ENCODE results near the gene UGCG.

Gene UGCG

DNA sequence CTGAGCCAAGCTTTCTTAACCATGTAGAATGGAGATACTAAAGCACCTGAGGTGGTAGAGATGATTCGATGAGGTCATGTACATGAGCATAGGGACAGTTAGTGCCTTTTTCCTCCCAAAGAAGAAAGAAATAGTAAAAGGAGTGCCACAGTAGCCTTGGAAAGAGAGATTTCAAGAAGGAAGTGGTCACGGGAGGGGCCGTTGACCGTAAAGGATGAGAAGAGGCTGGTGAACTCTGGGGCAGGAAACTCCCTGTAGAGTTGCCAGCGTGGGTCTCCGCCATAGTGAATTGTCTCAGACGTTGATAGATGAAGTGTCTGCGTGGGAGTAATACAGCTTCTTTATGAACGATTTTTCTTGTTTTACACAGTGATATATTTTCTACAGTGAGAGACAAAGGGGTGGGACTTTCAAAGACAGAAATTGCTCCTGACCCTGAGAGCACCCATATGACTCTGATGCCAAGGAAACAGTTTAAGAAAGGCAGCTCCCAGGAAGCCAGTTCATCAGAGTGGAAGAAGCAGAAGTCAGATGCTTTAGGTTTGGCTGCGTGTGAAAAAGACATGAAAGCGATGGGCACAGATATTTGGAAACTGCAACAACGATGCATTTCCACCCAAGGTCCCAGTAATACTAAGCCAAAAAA is 41.3 kb downstream of the UGCG start:
- Histone ChIP-seq H3K27me3 (no peaks in the 10 kb centered on the region), H3K9me3 (no peaks in the 10 kb centered on the region), H3K36me3 (peaks cover 9% of the 10 kb centered on the region; the same call in 1 of the 2 replicates), H3K4me1 (no peaks in the 10 kb centered on the region), H3K4me3 (ENCODE audit: low read depth, low read length) (no peak overlapping the region)
- TF ChIP-seq, protein P1, sequence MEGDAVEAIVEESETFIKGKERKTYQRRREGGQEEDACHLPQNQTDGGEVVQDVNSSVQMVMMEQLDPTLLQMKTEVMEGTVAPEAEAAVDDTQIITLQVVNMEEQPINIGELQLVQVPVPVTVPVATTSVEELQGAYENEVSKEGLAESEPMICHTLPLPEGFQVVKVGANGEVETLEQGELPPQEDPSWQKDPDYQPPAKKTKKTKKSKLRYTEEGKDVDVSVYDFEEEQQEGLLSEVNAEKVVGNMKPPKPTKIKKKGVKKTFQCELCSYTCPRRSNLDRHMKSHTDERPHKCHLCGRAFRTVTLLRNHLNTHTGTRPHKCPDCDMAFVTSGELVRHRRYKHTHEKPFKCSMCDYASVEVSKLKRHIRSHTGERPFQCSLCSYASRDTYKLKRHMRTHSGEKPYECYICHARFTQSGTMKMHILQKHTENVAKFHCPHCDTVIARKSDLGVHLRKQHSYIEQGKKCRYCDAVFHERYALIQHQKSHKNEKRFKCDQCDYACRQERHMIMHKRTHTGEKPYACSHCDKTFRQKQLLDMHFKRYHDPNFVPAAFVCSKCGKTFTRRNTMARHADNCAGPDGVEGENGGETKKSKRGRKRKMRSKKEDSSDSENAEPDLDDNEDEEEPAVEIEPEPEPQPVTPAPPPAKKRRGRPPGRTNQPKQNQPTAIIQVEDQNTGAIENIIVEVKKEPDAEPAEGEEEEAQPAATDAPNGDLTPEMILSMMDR (IDR thresholded peaks at IDR 0.05; ENCODE audit: low read depth, low read length) = no peak
- DNase-seq = no peak

DNA sequence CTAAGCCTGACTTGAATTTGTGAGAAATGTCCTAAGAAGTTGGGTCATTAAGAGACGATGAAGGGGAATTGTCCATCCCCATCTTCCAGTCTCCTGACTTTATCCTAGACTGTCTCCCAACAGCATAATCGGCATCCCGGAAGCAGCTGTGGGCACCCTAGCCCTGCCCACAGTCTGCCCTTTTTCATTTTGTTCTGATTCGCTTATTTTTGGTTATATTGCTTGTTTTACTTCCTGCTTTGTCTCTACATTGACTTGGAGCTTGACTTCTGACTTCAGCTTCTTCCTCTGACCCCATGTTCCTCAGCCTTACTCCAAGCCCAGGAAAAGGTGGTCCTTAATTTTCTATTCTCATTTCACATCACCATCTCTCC is 41.8 kb downstream of the UGCG start:
- no peak for DNase-seq
- H3K9me3 ChIP-seq = no peaks in the 10 kb centered on the region
- TF ChIP-seq, protein P1 (IDR thresholded peaks at IDR 0.05; ENCODE audit: low read depth, low read length) = no peak
- no peak overlapping the region for H3K4me3 ChIP-seq (ENCODE audit: low read depth, low read length)
- no peaks in the 10 kb centered on the region for H3K4me1 ChIP-seq
- H3K36me3 ChIP-seq = peaks cover 6% of the 10 kb centered on the region; the same call in 1 of the 2 replicates
- H3K27me3 ChIP-seq = no peaks in the 10 kb centered on the region

DNA sequence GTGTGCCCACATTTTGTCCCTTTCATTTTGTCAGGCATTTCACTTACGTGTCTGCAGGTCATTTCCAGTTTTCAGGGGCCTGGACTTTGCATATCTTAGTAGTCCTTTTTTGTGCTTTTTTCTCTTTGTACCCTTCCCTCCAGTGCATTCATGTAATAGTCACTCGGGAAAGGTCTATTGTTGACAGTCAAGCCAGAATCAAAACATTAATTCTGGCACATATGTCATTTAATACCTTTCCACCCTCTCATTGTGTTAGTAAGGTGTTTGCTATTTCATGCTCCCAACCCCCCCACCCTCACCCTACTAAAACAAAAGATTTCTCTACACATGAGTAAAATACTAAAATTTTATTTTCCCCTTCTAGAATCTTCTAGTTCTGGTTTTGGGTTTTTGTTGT is 42.7 kb downstream of the UGCG start:
- TF ChIP-seq, protein P1 (IDR thresholded peaks at IDR 0.05; ENCODE audit: low read depth, low read length) = no peak
- Histone ChIP-seq H3K36me3 (peaks cover 3% of the 10 kb centered on the region; the same call in 1 of the 2 replicates), H3K4me3 (ENCODE audit: low read depth, low read length) (no peak overlapping the region)

DNA sequence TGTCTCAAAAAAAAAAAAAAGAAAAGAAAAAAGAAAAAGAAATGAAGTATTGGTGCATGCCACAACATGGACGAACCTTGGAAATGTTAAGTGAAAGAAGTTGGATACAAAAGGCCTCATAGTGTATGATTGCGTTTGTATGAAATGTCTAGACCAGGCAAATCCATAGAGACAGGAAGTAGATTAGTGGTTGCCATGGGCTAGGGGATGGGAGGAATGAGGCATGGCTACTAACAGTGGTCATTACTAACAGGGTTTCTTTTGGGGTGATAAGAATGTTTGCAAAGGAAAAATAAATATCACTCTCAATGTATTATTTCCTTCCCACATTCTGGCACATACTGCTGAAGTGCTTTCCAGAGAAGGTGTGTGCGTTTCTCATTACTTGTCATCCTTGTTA is 44.1 kb downstream of the UGCG start:
- Histone ChIP-seq H3K4me1 (no peaks in the 10 kb centered on the region), H3K4me3 (ENCODE audit: low read depth, low read length) (no peak overlapping the region), H3K9me3 (no peaks in the 10 kb centered on the region), H3K36me3 (no peaks in the 10 kb centered on the region), H3K27me3 (no peaks in the 10 kb centered on the region)
- TF ChIP-seq, protein P1 (IDR thresholded peaks at IDR 0.05; ENCODE audit: low read depth, low read length) = no peak
- DNase-seq = no peak

More for the DNA sequence above, 42.7 kb downstream of the UGCG start:
- no peak for DNase-seq
- no peaks in the 10 kb centered on the region for H3K27me3 ChIP-seq
- no peaks in the 10 kb centered on the region for H3K9me3 ChIP-seq
- no peaks in the 10 kb centered on the region for H3K4me1 ChIP-seq

DNA sequence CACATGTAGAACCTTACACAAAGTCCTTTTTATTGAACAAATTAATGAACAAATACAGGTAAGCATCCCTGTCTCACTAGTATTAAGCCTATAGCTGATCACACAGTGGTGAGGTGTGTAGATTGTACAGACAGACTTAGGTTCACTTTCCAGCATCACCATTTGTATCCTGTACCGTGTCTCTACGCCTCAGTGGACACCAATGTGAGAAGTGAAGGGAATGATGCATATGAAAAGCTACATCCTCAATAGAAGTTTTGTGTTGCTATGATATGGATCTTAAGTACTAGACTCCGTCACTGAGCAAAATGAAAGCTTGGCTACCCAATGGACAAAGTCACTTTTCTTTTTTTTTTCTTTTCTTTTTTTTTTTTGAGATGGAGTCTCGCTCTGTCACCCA is 46.6 kb downstream of the UGCG start:
- Histone ChIP-seq H3K27me3 (no peaks in the 10 kb centered on the region), H3K36me3 (no peaks in the 10 kb centered on the region), H3K9me3 (no peaks in the 10 kb centered on the region), H3K4me1 (no peaks in the 10 kb centered on the region), H3K4me3 (ENCODE audit: low read depth, low read length) (no peak overlapping the region)
- no peak for DNase-seq
- TF ChIP-seq, protein P1 (IDR thresholded peaks at IDR 0.05; ENCODE audit: low read depth, low read length) = no peak

DNA sequence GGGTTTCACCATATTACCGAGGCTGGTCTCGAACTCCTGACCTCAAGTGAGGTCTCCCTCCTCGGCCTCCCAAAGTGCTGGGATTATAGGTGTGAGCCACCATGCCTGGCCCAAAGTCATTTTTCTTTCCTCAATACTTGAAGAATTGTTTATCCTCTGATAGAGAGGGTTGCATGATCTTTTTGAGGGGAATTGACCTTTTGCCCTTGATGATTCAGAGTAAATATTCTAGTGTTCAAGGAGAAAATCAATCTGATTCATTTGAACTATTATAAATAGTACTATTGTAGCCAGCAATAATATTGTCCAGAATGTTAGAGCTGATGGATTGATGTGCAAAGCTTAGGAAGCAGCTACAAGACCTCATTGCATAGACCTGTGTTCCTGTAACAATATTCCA is 47.1 kb downstream of the UGCG start:
- no peaks in the 10 kb centered on the region for H3K9me3 ChIP-seq
- no peaks in the 10 kb centered on the region for H3K4me1 ChIP-seq
- TF ChIP-seq, protein P1 (IDR thresholded peaks at IDR 0.05; ENCODE audit: low read depth, low read length) = no peak
- H3K36me3 ChIP-seq = no peaks in the 10 kb centered on the region
- no peak overlapping the region for H3K4me3 ChIP-seq (ENCODE audit: low read depth, low read length)
- no peaks in the 10 kb centered on the region for H3K27me3 ChIP-seq
- no peak for DNase-seq
